GM19452 (cell line): ENCODE measurements around the gene RIPOR2.
"Not testable (repeated sequence)": the region's sequence is repeated elsewhere in the genome, so short reads cannot be mapped to it uniquely, and the experiment has no call there.

Experiments used
- ATAC-seq: cut with Tn5 transposase; IDR thresholded peaks from one replicate; pipeline ENCODE4 v1.9.1; 2021; ENCODE audit not compliant: unreplicated experiment

RIPOR2 gene

DNA sequence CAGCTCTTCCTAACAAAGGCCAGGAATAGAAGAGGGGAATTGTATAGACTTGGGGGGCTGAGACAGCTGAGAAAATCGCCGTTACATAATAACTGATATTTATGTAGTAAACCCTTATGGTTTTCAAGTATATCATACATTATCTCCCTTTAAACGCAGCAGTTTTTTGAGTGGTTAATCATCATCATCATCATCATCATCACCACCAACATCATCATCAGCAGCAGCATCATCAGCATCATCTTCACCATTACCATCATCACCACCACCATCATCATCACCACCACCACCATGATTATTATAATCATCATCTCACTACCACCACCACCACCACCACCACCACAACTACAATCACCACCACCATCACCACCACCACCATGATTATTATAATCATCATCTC lies 9.1 kb downstream of the RIPOR2 start:
- not testable (repeated sequence) for ATAC-seq

- ATAC-seq: no peak
These were observed 9.6 kb downstream of the RIPOR2 start for GRCh38 chr6:24926192-24926591.

DNA sequence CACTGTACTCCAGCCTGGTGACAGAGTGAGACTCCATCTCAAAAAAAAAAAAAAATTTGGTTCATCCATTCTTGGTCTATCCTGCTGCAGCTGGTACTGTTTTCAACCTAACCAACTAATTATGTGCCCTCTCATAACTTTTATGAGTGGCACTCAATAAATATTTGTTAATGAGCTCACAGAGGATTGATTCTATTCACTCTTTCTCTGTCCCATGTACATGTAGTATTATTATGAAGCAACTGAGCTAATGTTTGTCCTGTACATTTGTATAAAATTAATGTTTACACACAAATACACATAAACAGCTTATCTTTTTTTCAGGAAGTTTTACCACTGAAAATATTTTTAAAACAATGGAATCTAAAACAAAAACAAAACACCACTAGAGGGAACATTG lies 10.1 kb downstream of the RIPOR2 start:
- no peak for ATAC-seq

DNA sequence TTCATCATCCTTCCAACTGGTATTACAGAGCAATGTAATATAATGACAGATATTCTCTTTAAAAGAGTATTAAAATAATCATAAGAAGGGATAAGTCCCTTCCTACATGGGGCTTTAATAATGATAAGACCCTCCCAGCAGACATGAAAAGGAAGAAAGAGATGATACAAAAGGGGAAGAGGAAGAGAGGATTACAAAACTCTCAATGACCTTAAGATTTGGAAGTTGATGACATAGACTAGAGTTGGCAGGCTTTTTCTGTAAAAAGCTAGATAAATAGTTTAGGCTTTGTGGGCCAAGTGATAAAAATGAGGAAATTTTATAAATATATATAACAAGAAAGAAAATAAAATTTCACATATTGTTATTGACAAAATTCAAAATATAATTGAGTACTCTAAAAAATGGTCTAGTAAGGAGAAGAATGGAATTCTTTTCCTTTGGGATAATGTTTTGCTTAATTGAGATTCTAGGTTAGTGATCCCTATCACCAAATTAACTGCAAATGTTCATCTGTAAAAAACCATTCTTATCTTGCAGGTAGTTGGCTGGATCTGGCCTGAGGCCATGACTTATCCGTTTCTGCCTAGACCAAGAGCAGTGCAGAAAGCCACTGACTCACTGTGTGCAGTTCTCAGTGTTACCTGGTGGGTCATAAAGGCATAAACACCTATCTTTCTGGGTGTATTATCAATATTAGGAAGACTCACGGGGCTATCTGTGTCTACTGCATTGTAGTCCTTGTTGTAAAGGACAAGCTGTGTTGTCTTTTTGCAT lies 11.0 kb downstream of the RIPOR2 start:
- no peak for ATAC-seq

DNA sequence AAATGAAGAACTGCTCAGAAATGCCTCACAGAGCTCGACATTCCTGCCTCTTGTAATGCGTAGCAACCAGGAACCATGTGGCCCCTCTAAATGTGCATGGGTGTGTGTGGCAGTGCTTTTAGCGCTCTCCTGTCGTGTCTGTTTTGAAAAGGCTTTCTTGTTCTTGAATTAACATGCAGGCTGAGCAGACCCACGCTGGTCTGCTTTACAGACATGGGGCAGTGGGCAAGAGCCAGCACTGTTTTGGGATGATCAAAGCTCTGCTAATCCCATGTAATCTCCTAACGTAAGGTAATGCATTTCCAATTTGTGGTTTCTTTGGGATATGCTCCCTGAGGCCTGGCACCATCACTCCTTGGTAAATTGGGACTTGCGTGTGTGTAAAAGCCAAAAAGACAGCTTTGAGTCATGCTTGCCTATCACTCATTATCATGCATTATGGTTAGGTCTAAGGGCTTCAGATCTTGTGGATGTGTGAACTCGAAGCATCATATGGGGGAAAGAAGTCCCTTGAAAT lies 11.8 kb downstream of the RIPOR2 start:
- no peak for ATAC-seq

DNA sequence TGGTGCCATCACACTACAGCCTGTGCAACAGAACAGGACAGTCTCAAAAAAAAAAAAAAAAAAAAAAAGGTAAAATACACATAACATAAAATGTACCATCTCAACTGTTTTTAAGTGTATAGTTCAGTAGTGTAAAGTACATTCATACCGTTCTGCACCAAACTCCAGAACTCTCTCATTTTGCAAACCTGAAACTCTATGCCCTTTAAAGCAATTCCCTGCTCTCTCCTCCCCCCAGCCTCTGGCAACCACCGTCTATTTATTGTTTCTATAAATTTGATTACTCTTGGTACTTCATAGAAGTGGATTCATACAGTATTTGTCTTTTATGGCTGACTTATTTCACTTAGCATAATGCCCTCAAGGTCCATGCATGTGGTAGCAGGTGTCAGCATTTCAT lies 12.9 kb downstream of the RIPOR2 start:
- no peak for ATAC-seq

DNA sequence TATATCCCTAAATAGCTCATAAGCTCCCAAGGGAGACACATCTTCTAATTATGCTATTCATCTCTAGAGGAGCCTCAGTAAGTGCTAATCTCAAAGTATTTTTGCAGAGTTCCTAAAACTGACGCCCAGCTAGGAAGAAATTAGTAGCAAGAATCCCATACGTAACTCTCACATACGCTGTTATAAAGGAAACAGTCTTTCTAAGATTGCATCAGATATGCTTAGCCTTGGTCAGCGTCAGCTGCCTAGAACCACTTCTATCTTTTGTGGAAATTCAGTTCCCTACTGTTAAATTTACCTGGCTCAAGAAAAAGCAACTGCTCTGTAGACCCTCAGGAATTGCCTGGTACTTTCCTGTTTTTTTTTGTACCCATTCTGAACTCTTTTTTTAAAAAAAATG lies 13.6 kb downstream of the RIPOR2 start:
- ATAC-seq: no peak

DNA sequence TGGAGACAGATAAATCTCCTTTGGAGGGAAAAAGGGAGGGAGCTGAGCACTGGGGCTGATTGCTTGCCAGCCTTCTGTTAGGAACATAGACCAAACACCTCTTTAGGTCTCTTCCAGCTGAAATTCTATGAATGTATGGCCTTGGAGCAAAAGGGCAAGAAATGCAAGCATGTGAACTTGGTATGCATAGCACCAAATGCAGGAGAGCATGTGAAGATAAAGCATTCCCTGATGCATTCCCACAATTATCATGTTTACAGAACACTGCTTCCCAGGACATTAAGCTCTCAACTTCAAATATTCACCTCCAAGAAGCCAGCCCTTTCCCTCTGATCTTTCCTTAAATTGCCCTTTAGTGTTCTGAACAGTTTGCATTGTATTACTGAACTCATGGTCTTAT lies 15.6 kb downstream of the RIPOR2 start:
- no peak for ATAC-seq

DNA sequence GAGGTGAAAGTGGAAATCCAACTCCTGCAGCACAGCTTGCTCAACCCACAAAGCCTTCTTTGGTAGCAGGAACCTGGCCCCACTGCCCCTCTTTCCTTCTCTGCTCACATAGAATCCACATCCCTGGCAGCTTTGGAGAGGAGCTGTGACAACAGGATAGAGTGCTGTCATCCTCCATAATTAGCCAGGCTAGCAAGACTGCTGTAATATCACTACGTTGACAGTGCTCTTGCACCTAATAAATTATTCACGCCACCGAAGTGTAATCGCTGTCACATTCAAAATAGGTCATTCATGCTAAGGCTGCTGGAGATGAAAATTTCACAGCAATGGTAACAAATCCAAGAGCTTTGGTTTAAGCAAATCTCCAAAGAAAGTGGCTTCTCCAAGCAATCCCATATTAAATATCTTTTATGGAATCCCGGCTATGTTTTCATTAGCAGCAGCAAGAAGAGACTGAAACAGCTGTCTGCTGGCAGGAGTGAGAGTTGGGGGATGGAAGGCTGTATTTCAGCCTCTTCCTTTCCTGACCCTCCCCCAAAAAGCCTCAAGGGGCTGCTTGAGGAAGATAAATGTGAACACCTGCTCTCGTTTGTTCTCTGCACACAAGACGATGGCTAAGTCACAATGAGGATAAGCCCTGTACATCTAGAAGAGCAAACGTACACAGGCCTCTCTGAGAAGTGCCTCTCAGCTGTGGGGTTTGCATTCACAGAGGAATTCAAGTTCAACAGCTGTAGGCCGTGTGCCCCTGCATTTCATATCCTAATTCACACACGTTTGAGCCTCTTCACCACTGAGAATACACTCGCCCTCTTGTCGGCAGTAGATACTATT lies 16.5 kb downstream of the RIPOR2 start:
- ATAC-seq: no peak

DNA sequence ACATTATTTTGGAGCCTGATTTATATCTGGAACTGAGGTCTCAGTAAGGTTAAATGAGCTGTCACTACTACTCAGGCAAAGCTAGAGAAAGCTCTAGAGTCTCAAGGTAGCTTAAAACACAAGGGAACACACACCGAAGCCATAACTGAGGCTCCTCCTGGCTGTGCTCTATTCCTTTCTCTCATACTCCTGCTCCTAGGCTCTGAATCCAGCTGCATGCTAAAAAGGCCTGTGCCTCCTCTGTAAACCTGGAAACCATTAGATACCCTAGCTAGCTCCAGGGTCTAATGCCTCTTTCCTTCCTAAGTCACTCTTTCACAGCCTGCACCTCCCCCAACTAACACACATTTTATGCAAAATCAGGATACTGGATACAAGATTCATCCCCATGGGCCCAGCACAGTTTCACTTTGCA lies 17.1 kb downstream of the RIPOR2 start:
- ATAC-seq: no peak

DNA sequence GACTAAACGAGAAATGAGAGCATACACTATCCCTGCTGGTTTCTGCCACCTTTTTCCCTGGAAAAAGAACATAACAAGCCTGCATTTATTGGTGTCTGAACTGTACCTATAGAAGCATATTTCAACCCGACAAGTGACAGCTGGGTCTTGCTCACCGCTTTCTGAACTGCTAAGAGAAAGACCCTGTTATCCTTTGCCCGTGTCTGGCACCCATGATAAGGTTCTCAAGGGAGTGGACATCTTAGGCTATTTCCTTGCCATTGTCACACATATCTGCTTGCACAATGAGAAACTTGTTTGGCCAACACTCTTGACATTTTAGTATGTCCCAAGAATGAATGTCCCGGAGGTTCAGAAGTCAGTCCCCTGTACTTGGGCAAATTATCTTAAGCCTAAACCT lies 19.3 kb downstream of the RIPOR2 start:
- ATAC-seq: no peak

DNA sequence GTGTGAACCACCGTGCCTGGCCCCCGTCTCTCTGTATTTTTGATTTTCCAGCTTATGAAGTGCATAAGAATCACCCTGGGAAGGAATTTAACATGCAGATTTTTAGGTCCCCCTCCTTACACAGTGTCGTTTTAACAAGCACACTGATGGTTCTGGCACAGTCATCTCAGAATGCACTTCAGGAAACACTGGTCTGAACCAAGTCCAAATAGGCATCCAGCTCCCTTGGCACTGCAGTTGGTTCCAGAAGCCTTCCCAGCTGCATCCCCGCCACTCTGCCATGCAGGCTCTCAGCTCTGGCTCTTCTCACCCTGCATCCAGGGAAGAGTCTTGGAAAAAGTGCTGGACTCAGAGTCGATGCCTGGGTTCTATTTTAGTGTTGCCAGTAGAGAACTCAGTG lies 20.1 kb downstream of the RIPOR2 start:
- ATAC-seq: no peak

GRCh38 chr6:24914082-24914481 lies 21.7 kb downstream of the RIPOR2 start:
- not testable (repeated sequence) for ATAC-seq

- no peak for ATAC-seq
These were observed 23.9 kb downstream of the RIPOR2 start for GRCh38 chr6:24911796-24912382.

DNA sequence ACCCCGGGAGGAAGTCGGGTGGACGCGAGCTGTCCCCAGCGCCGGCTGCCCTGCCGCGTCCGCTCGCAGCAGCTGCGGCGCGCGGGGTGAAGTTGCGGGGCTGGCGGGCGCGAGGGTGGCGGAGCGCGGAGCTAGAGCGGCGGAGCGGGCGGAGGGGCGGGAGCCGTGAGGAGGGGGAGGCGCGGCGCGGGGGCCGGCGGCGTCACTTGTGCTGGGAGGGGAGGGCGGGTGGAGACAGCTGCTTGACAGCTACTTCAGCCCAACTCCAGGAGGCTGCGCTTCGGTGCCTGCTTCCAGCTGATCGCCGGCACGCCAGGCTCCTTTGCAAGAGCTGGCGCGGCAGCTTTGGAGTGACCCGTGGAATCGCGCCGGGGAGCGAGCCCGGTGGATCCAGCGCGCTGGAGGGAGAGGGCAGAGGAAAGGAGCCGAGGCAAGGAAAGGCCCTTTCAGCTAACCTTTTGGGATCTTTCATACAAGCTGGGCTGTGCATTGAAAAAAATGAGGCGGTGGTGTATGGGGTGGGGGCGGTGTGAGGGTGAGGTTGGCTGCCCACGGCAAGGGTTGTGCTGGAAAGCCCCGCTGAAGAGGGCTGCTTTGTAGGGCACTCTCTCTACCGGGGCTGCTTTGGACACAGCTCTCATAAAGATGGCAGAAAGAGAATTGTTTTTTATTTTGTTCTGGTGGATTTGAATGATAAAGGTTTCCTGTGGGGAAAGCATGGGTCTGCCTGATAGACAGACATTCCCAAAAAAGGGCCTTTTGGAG lies 24.6 kb downstream of the RIPOR2 start:
- no peak for ATAC-seq

- peak; percentile 43 for ATAC-seq
These were observed 25.3 kb downstream of the RIPOR2 start for GRCh38 chr6:24910331-24910960.

- ATAC-seq: no peak
These were observed 26.2 kb downstream of the RIPOR2 start for GRCh38 chr6:24909241-24910216.

DNA sequence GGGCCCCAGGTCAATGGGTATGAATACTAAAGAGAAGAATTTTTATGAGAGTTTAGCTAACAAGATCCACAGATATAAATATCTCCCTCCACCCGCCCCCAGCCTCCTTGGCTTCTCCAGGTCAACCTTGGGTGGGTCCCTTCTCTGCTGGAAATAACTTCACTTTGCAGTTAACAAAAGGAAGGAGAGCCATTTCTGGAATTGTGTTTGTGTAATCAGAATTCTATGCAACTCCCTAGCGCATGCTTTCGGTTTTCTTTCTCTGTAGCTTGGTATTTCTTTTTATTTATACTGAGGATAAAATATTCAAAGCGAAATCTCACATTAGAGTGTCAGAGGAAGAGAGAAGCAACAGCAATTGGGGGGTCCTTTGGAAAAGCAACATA lies 27.1 kb downstream of the RIPOR2 start:
- no peak for ATAC-seq

DNA sequence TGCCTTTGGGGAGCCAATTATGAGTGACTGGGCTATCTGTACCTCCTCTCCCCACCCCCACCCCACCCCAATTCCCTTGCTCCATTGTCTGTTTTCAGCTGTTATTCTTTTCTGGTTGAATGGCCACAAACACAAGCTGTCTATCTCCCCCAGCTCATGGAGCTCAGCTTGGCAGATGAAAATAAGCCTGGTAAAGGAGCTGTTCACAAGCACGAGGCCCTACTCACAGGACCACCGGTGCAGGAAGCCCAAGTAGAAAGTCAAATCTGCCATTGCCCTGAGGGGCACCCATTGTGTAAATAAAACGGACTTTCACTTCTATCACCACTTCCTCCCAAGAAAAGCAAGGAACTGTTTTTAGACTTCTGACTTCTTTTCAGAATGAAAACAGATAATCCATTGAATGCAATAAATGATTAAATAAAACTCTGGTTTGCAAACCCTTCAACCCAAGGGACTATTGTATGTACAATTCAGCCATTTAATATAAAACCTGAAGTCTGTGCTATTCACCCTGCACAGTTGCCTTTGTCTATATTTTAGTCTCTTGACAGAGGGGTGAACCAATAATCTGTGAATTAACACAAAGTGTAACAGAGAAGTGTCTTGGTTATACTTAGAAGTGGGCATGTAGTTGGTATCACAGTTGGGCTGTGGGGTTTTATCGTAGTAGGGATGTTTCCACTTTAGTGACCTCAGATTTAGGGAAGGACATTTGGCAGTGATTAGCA lies 27.7 kb downstream of the RIPOR2 start:
- ATAC-seq: no peak
